ENCODE results near the gene THOC7.

GRCh38 chr3:63849175-63849574 is 14.4 kb downstream of the THOC7 start:
- no peak for TF ChIP-seq EZH2phosphoT487 (IDR thresholded peaks at IDR 0.05; ENCODE audit: low read depth, severe bottlenecking, unreplicated experiment)
- TF ChIP-seq CTCF (IDR thresholded peaks at IDR 0.05; ENCODE audit: poor library complexity), result no peak
